Stimulated activated CD4-positive, alpha-beta T cell treated with anti-CD3 and anti-CD28 coated beads, Interleukin-1b, Interleukin-23, amount 100 ng/mL, for 4 hours (primary cell): ENCODE results near the gene MS4A10.
"Not testable (repeated sequence)": the region's sequence is repeated elsewhere in the genome, so short reads cannot be mapped to it uniquely, and the experiment has no call there.

Experiments
- DNase-seq, 2 donors: peaks; one replicate each; pipeline ENCODE4 v3.0.0-alpha.2; 2020; ENCODE audit warnings: low read depth in 2 of 2

The MS4A10 gene

DNA sequence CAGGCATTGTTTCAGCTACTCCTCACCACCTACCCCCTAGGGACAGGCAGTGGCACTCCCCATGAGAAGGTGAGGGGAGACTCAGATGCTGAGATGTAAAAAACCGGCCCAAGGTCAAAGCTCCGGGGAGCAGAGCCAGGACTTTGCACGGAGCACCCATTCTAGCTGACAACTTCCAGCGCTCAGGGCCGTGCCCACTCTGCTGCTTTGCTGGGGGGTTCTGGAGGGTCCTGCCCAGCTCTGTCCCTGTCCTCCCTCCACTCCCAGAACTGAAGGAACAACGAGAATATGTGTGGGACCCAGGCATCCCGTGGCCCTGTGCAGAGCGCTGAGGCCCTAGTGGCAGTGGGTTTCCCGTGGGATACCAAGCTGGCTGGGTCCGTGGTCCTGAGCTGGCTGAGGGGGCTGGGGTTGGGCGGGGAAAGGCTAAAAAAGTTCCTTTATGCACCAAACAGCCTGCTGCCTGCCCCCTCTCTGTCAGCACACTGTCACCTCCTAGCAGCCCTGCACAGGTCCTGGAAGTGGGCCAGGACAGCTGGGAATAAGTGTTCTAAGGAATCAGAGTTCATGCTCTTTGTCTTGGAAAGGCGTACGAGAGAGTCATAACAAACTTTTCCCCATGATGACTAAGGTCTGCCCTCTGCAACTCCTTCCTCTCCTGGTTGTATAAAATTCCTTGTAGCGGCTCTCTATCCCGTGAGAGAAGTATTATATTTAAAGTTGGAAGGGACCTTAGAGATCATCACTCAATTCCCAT is 1.9 kb downstream of the MS4A10 start:
- no peak for DNase-seq

DNA sequence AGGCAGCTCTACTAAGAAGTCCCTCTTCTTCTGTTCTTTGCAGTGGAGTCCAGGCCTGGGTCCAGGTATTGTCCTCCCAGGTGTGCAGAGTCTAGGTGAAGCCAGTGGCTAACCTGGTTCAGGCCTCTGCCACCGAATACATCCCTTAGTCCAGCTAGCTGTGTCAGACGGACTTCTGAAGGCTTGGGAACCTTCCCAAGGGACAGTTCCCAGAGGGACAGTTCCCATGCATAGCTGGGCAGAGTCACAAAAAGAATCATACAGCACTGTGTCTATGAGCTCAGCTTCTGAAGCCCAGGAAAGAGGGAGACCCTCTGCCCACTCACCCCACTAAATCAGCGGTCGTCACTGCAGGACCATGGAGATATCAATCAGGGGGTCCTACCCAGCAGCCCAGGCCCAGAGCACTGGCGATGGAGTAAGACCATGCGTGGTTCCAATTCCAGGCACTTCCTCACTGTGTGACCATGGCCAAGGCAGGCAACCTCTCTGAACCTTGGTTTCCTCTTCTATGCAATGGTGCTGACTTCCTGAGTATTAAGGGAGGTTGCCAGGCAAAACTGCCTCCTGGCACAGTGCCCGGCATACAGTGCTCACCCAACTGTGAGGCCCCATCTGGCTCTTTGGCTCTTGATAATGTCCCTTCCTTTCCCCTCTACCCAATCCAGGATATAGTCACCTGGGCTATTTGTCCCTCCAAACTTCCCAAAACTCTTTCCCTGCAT is 3.4 kb downstream of the MS4A10 start:
- no peak for DNase-seq

DNA sequence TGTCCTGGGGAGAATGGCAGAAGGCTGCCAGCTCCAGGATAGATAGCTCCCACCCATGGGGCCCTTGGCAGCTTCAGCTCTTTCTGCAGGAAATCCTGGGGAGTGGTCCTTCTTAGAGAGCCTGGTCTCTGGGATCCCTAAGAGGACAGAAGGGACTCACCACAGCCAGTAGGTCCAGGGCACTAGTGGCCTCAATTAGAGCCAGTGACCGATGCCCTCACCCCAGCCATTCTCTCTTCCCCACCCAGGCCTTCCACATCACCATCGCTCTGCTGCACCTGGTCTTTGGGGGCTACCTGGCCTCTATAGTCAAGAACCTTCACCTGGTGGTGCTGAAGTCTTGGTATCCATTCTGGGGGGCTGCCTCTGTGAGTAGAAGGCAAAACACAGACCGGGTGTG is 5.6 kb downstream of the MS4A10 start:
- DNase-seq, result no peak

DNA sequence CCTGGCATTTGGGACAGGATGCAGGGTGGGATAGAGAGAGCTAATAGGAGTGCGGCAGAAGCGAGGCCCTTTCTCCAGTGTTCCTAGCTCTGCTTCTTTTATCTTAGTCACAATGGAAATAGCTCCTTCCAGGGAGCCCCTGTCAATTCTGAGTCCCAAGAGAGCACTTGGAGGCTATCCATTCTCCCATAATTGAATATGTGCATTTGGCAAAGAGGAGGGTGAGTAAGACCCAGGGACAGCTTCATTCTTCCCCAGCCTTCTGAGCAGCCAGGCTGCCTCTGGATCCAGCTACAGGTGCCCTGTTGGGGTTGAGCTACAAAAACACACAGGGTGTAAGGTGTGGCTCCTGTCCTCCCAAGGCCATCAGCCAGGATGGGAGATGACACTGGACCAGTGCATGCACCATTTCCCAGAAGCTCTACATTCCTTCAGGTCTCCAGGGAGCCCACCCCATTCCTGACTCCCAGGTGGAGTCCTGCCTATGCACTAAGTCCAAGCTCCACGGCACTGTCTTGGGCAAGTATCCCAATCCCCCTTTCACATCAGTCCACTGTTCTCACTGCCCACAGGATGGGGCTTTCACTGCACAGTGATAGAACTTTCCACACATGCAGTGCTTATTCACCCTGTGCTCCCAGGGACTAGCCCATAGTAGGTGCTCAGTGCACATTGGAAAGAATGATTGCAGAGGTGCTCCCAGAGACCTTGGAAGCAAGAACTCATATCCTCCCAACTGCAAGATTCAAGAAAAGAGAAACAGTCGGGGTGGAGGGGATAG is 6.2 kb downstream of the MS4A10 start:
- no peak for DNase-seq

DNA sequence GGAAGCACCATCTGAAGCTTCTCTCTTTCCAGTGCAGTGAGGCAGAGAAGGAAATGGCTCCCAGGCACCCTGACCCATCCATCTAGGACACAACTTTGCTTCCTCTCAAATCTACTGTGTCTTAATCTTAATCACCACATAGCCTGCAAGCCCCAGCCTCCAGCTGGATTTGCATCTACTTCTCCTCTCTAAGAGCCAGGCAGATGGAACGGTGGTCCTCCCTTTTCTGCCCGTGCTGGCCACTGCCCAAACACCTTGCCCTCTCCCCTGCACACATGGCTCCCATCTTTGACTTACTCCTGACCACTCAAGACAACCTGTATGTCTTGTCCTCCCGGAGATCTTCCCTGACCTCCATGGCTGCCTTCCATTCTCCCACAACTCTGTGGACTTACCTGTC is 7.4 kb downstream of the MS4A10 start:
- no peak for DNase-seq

DNA sequence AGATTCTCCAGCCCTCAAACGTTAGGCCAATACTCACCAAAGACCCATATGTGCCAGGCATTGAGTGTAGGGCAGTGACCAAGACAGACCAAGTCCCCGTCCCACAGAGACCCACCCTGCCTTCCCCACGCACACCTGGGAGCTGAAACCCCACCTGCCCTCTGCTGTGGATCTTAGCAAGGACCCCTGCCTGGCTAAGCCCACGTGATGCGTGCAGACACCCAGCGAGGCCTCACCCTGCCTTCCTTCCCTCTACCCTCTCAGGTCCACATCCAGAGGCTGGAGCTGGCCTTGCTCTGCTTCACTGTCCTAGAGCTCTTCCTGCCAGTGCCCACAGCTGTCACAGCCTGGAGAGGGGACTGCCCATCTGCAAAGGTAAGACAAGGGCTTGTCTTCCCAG is 10.2 kb downstream of the MS4A10 start:
- no peak for DNase-seq

DNA sequence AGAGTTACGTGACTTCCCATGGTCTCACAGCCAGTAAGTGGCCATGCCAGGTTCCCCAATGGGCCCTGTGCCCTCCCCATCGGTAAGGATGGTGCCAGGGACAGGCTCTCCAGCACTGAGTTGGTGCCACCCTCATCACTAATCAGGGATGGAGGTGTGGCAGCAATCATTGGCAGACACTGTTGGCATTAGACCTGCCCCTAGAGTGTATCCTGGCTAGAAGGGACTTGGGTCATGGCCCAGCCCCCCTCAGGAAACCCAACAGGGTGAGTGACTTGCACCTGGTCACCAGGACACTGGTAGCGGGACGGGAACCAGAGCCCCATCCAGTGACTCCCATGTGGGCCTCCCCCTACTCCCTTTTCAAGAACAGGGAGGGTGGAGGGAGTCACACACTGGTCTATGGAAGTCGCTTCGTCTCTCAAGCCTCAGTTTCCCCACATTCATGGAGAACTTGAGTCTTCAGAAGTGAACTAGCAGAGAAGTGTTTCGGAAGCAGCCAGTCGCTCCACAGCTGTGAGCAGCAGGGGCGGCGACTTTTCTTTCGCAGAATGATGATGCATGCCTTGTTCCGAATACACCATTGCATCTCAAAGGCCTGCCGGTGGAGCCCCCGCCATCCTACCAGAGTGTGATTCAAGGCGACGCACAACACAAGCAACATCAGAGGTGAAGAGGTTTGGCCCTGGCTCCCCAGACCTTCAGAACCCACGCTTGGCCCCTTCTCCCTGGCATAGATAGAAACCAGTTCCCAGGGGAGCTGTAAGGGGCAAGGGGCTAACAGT is 12.9 kb downstream of the MS4A10 start:
- DNase-seq, result no peak

DNA sequence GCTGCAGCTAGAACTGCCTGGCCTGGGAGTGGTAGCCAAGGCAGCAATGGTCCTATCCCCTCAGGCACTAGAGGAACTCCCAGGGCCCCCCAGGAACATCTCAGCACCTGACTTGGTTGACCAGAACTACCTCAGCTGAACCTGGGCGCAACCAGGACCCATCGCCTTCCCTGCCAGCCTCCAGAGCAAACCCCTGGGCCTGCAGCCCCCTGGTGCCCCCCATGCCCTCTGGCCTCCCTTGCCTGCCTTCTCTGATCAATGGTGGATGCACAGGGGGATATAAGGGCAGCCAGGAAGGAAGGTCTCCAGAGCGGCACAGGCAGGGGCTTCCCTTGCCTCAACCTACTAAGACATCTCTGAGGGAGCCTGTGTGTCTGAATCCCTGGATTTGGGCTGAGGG is 13.5 kb downstream of the MS4A10 start:
- no peak for DNase-seq

DNA sequence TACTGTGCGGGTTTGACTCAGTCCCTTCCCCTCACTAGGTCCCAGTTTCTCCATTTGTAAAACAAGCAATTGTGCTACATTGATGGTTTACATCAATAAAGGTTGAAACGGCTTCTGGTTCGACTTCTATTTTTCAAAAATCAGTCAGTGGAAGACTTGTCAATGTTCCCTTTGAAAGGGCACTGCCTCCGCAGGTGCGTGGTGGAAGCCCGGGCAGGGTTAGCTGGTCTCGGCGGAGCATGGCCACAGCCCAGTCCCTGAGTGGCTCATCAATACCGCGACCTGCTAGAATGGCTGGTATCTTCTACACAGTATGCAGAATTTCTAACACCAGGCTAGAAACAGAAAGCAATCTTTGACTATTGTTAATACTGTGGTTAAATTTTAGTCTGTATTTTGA is 16.1 kb downstream of the MS4A10 start:
- no peak for DNase-seq

DNA sequence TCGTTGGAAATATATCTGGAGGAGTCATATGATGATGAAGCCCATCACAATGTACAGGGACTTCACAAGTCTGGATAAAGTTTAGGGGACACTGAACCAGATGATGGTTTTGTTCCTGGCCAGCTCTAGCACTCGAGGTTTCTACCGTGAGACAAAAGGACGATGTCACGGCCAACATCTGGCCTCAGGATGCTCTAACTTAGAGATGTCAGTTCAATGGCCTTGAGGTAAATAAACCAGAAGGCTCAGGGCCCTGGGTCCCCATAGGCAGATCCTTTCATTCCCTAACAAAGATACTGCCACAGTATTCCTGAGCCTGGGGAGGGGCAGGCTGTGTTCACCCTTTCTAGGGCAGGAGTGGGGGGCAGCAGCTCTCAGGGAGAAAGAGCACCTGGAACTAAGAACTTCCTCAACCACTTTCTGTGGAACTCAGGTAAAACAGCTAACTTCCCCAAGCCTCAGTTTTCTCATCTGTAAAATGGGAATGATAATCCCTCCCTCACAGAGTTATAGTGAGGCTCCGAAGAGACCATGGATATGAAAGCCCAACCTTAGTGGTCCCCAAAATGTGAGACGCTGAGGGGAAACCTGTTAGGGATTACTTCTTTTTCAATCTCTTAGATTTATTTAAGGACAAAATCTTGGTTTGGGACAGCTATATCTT is 18.3 kb downstream of the MS4A10 start:
- no peak for DNase-seq

DNA sequence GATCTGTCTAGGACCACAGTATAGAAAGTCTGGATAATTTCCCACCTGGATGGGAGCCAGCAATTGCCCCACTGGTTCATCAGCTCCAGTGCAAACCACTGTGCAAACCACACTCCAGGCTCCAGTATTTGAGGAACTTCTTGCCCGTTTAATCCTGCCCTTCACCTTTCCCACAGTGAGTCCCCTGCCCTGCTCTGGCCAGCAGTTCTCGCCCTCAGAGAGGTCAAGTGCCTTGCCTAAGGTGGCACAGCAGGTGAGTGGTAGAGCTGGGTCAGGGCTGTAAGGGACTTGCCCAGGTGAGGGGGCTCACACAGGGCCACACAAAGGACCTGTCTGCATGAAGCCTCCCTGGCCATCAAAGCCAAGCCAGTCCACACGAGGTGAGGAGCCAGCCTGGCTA is 24.1 kb downstream of the MS4A10 start:
- DNase-seq, result no peak

DNA sequence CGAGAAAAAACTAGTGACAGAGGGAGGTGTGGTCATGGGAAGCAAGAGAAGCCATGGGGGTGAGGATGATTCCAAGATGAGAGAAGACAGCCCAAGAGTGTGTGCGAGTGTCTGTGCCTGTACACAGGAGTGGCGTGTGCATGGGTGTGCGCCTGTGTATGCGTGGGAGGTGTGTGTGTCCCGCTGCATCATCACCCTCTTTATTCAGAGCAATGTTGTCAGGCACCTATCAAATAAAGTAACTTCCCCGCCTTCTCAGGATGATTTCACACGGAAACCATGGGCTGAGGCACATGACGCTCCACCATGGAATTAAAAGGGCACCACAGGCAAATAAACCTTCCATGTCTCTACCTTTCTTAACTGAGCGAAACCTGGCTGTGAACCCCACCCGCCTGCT is 24.6 kb downstream of the MS4A10 start:
- no peak for DNase-seq

DNA sequence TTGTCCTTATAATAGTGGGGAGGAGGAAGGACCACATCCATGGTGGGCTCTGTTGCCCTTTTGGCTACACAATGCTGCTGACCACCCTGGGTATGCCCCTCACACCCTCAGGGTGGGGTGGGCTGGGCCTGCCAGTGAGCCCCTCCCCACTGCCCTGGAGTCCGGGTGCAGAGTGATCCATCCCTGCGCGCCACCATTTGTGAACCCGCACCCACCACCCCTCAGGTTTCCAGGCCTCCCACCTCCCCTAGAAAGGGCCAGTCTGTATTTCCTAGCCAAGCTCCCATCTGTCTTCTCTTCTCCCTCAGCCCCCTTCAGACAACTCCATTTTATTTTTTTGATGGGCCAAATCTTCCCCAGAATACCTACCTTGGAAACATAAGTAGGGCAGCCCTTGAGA is 25.0 kb downstream of the MS4A10 start:
- no peak for DNase-seq

DNA sequence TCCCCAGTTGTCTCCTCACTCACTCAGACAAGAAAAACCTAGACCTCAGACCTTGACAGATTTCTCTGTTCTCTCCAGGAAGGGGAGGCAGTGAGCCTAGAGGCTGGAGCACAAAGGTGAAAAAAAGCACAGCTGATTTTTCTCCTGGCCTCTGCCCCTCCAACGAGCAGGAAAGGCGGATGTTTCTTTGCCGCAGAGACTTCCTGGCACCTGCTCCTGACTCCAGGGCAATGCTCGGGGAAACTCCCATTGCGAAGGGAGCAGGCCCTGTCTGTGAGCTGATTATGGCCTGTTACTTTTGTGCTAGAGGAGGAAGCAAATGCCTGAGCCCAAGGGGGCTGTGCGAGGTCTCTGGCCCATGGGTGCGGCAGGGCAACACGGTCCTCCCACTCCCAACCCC is 25.4 kb downstream of the MS4A10 start:
- DNase-seq, result no peak

DNA sequence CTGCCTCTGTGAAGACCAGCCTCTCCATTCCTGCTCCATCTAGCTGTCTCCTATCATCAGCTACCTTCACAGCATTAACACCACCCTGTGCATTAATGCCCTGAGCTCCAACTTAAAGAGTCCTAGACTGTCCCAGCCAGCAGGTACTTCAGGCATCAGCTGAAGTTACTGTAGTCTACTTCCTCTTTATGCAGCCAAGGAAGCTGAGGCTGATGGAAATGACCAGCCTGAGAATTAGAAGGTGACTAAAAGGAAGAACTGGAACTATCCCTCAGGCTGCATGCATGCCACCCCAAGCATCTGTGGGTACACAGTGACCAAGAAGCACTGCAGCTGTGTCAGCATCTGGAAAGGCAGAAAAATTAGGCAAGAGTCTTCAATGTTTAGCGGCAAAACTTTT is 28.2 kb downstream of the MS4A10 start:
- no peak for DNase-seq

DNA sequence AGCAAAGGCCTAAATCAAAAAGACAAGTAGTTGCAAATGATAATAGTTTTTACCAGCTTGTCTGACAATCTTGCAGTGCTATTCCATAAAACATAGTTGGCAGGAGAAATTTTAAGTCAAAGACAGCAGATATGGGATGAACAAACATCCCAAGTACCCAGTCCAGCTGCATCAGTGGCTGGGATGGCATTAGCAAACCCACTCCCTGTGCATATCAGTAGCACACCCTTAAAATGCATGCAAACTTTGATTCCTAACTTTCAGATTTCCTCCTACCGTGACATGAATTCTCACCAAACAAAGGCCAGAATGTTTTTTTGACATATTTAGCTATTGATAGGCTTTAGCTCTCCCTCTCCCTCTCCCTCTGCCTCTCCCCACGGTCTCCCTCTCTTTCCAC is 29.0 kb downstream of the MS4A10 start:
- no peak for DNase-seq

DNA sequence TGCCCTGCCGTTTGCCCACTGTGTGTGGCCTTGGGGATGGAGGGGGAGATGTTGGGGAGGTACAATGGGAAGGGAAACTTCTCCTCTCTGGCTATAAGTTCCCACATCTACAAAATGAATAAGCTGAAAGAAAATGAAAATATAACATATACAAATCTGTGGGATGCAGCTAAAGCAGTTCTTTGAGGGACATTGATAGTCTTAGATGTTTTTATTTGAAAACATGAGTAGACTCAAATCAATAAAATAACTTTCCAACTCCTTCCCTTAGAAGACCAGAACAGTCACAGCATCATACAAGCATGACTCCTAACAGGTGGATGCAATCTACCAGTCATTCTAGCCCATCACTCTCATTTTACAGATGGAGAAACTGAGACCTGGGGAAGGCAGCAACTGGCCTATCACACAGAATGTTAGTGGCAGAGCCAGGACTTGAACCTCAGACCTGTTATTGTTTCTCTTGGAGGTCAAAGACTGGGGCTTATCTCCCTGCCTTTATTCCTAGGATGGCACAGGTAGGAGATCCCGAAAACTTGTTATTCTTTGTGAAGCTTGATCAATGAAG is 31.5 kb downstream of the MS4A10 start:
- no peak for DNase-seq

DNA sequence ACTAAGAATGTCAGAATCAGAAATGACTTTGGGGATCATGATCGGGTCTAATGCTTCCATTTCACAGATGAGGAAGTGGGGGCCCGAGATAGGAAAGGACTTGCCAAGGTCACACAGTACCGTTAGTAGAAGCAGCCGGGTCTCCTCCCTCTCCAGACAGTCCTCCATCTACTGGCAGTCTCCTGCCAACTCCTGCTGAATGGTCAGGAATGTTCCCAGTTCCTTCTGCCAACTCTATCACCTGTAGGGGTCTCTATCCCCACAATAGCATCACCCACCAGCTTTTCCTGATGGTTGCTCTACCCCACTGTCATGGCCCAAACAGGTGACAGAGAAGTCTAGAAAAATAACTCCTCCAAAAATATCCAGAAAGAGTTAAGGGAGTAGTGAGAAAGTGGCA is 32.9 kb downstream of the MS4A10 start:
- DNase-seq, result no peak

DNA sequence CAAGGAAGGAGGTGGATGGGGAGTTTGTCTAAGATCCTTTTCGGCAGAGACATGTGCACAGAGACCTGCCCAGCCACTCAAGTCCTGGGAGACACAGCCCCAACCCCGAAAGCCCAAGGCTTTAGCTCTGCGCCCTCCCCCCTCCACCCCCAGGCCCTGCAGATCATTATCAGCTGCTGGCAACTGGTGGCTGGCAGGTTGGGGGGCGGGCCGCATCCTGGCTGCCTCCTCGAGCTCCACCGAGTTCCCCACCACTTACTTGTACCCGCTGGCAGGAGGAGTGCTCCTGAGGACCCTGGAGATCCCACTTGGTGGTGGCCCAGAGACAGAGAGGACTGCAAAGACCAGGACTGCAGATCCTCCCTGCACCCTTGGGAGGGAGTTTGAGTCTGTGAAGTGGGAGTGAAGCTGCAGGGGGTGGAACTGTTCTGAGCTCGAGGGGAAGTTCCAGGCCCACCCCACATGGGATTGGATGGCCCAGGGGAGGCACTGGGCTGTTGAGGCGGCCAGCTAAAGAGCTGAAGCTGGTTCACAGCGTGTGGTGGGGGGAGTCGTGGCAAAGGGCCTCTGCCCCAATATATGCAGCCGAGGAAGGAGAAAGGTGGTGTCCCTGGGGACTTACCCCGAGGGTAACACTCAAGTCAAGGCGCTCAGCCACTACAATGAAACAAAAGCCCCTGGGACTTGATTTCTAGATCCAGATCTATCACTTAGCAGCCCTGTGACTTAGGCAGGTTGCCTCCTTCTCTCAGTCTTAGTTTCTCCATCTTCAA is 36.9 kb downstream of the MS4A10 start:
- DNase-seq, result no peak

DNA sequence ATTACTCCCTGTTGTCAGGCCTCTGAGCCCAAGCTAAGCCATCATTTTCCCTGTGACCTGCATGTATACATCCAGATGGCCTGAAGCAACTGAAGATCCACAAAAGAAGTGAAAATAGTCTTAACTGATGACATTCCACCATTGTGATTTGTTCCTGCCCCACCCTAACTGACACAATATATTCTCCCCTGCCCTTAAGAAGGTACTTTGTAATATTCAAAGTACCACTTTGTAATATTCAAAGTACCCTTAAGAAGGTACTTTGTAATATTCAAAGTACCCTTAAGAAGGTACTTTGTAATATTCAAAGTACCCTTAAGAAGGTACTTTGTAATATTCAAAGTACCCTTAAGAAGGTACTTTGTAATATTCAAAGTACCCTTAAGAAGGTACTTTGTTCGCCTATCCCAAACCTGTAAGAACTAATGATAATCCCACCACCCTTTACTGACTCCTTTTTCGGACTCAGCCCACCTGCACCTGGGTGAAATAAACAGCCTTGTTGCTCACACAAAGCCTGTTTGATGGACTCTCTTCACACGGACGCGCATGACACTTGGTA is 38.7 kb downstream of the MS4A10 start:
- DNase-seq, result not testable (repeated sequence)
